ENCODE measurements around the gene RPS15.

DNA sequence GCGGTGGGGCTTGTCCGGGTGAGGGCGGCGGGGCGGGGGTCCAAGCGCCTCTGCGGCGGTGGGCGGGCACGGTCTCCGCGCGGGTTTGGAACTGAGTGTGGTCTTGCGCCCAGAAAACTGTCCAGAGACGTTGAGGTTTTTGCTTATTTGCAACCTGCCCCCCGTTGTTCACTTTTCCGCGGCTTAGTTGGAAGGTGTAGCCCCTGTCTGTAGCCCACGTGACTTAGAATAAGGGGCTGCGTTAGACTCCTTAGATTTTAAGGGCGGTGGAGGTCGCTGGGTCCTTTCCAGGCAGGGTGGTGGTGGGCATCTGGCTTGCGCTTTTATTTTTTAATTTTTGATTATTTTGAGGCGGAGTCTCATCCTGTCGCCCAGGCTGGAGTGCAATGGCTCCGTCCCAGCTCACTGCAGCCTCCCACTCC, 748 bp downstream of the RPS15 start:
- no peak for TF ChIP-seq POLR2A (IDR thresholded peaks at IDR 0.05)
- TF ChIP-seq, protein P1, sequence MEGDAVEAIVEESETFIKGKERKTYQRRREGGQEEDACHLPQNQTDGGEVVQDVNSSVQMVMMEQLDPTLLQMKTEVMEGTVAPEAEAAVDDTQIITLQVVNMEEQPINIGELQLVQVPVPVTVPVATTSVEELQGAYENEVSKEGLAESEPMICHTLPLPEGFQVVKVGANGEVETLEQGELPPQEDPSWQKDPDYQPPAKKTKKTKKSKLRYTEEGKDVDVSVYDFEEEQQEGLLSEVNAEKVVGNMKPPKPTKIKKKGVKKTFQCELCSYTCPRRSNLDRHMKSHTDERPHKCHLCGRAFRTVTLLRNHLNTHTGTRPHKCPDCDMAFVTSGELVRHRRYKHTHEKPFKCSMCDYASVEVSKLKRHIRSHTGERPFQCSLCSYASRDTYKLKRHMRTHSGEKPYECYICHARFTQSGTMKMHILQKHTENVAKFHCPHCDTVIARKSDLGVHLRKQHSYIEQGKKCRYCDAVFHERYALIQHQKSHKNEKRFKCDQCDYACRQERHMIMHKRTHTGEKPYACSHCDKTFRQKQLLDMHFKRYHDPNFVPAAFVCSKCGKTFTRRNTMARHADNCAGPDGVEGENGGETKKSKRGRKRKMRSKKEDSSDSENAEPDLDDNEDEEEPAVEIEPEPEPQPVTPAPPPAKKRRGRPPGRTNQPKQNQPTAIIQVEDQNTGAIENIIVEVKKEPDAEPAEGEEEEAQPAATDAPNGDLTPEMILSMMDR (IDR thresholded peaks at IDR 0.05): no peak
- TF ChIP-seq POLR2AphosphoS5 (IDR thresholded peaks at IDR 0.05): no peak

All from upper lobe of left lung (tissue), 4 donors.